Panc1 (cell line): ENCODE measurements around the gene SMC5.

ENCODE experiments used
- POLR2AphosphoS5 ChIP-seq: IDR thresholded peaks from 2 replicates; pipeline ENCODE4 v1.6.1; 2012; ENCODE audit warnings: mild to moderate bottlenecking, low read depth, low read length, moderate library complexity
- SIN3A ChIP-seq: IDR thresholded peaks from 2 replicates; pipeline ENCODE4 v1.6.1; 2012; ENCODE audit warnings: low read depth, mild to moderate bottlenecking, low read length, moderate library complexity, borderline replicate concordance; ENCODE audit not compliant: insufficient read depth
- TF ChIP-seq, protein P1 (sequence below): fragments of 450-650 bp; IDR thresholded peaks from 2 replicates; pipeline ENCODE4 v1.5.1; 2017; ENCODE audit warnings: mild to moderate bottlenecking

DNA sequence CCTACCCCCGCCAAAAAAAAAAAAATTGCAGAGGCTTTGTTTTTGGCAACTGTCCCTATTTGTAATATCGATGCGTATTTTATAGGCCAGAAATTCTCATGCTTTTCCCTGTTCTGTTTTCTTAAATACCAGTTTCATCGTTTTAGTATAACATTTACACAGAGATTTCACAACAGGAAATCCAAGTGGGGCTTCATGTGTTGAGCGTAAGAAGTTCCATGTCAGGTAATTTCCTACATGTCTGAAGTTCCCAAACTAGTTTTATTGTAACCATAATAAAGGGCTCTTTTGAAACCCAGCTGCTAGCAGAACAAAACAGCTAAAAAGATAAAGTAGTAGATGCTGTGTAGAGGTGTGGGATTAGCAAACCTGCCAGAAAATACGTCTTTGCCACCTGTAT is 4.2 kb downstream of the SMC5 start:
- TF ChIP-seq, protein P1, sequence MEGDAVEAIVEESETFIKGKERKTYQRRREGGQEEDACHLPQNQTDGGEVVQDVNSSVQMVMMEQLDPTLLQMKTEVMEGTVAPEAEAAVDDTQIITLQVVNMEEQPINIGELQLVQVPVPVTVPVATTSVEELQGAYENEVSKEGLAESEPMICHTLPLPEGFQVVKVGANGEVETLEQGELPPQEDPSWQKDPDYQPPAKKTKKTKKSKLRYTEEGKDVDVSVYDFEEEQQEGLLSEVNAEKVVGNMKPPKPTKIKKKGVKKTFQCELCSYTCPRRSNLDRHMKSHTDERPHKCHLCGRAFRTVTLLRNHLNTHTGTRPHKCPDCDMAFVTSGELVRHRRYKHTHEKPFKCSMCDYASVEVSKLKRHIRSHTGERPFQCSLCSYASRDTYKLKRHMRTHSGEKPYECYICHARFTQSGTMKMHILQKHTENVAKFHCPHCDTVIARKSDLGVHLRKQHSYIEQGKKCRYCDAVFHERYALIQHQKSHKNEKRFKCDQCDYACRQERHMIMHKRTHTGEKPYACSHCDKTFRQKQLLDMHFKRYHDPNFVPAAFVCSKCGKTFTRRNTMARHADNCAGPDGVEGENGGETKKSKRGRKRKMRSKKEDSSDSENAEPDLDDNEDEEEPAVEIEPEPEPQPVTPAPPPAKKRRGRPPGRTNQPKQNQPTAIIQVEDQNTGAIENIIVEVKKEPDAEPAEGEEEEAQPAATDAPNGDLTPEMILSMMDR, result no peak
- TF ChIP-seq POLR2AphosphoS5 (no peak), SIN3A (no peak)
